ENCODE results near the gene C1GALT1. TPM values are rescaled to one million over a fixed set of nuclear protein-coding genes. Genes with fewer than 3 reads are reported as not detected.

Gene C1GALT1
- total RNA-seq, 1 donor from 2014 or later: 15.6 TPM

- TF ChIP-seq, protein P1, sequence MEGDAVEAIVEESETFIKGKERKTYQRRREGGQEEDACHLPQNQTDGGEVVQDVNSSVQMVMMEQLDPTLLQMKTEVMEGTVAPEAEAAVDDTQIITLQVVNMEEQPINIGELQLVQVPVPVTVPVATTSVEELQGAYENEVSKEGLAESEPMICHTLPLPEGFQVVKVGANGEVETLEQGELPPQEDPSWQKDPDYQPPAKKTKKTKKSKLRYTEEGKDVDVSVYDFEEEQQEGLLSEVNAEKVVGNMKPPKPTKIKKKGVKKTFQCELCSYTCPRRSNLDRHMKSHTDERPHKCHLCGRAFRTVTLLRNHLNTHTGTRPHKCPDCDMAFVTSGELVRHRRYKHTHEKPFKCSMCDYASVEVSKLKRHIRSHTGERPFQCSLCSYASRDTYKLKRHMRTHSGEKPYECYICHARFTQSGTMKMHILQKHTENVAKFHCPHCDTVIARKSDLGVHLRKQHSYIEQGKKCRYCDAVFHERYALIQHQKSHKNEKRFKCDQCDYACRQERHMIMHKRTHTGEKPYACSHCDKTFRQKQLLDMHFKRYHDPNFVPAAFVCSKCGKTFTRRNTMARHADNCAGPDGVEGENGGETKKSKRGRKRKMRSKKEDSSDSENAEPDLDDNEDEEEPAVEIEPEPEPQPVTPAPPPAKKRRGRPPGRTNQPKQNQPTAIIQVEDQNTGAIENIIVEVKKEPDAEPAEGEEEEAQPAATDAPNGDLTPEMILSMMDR (conservative IDR thresholded peaks at IDR 0.05): no peak
- Mint-ChIP-seq H3K4me1 (peaks cover 10% of the 10 kb centered on the region), H3K27me3 (ENCODE audit: low read depth) (no peaks in the 10 kb centered on the region), H3K36me3 (ENCODE audit: low read depth) (no peaks in the 10 kb centered on the region), H3K4me3 (no peak overlapping the region), H3K9me3 (peaks cover 7% of the 10 kb centered on the region), H3K27ac (ENCODE audit: unreplicated experiment) (no peak overlapping the region)
- no peak for DNase-seq (ENCODE audit: low read depth, low spot score)
These were observed 8.2 kb upstream of the C1GALT1 start for GRCh38 chr7:7173956-7174632.

DNA sequence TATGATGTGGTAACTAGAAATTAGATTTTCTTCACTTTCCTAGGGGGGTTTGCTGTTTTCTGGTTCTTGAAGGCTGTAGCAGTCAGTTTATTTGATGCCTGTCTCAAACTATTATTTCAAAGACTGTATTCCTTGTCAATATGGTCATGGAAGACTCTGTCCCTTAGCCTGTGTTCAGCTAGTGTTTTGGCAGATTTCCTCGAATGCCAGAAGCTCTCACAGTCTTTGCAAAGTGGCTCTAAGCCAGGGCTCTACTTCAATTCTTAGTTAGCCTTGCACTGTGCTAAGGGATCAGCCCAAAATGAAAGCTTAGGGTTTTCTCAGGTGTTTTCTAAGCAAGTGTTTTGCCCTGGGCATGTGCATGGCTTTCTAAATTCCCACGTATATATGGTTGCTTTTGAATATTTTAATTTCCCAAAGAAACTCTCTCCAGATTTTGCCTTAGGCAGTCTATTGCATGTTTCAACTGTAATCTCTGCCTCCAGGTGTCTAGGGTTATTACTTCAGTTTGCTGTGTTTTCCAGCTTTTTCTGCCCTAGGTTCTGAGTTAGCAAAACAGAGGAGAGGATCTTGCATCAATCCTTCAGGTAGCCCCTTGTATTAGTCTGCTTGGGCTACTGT, 7.2 kb upstream of the C1GALT1 start:
- TF ChIP-seq, protein P1 (conservative IDR thresholded peaks at IDR 0.05): no peak
- H3K4me3 Mint-ChIP-seq: no peak overlapping the region
- no peaks in the 10 kb centered on the region for H3K36me3 Mint-ChIP-seq (ENCODE audit: low read depth)
- H3K9me3 Mint-ChIP-seq: peaks cover 7% of the 10 kb centered on the region
- no peak for DNase-seq (ENCODE audit: low read depth, low spot score)
- H3K27me3 Mint-ChIP-seq (ENCODE audit: low read depth): no peaks in the 10 kb centered on the region
- no peak overlapping the region for H3K27ac Mint-ChIP-seq (ENCODE audit: unreplicated experiment)
- H3K4me1 Mint-ChIP-seq: peaks cover 10% of the 10 kb centered on the region

GRCh38 chr7:7176406-7177043, 5.8 kb upstream of the C1GALT1 start:
- Mint-ChIP-seq H3K4me3 (no peak overlapping the region), H3K9me3 (peaks cover 7% of the 10 kb centered on the region), H3K27ac (ENCODE audit: unreplicated experiment) (peak overlapping the region; percentile 0), H3K4me1 (peaks cover 14% of the 10 kb centered on the region), H3K27me3 (ENCODE audit: low read depth) (no peaks in the 10 kb centered on the region), H3K36me3 (ENCODE audit: low read depth) (no peaks in the 10 kb centered on the region)
- TF ChIP-seq, protein P1 (conservative IDR thresholded peaks at IDR 0.05): no peak
- DNase-seq (ENCODE audit: low read depth, low spot score): no peak

DNA sequence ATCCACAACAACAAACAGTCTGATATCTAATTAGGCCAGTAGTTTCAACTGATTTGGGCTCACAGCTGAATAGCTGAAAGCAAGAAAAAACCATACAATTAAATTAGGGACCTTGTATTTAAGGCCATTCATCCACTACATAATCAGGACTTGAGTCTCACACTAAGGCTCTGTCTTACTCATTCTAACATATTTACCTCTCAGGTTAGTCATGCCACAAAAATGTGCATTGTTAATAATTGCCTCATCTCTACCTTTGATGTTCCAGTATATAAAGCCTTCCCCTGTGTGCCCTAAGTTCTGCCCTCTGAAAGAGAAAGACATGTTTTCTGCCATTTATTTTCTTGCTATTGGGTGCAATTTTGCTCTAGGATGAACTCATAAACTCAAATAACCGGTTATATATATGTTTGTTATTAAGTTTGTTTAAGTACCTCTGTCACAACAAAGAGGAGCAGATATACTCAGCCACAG, 5.3 kb upstream of the C1GALT1 start:
- H3K36me3 Mint-ChIP-seq (ENCODE audit: low read depth): no peaks in the 10 kb centered on the region
- TF ChIP-seq, protein P1 (conservative IDR thresholded peaks at IDR 0.05): no peak
- no peak overlapping the region for H3K4me3 Mint-ChIP-seq
- no peaks in the 10 kb centered on the region for H3K27me3 Mint-ChIP-seq (ENCODE audit: low read depth)
- H3K9me3 Mint-ChIP-seq: peaks cover 7% of the 10 kb centered on the region
- peaks cover 14% of the 10 kb centered on the region for H3K4me1 Mint-ChIP-seq
- DNase-seq (ENCODE audit: low read depth, low spot score): no peak
- no peak overlapping the region for H3K27ac Mint-ChIP-seq (ENCODE audit: unreplicated experiment)

GRCh38 chr7:7178081-7178480, 4.3 kb upstream of the C1GALT1 start:
- peaks cover 14% of the 10 kb centered on the region for H3K4me1 Mint-ChIP-seq
- TF ChIP-seq, protein P1 (conservative IDR thresholded peaks at IDR 0.05): no peak
- H3K36me3 Mint-ChIP-seq (ENCODE audit: low read depth): no peaks in the 10 kb centered on the region
- H3K4me3 Mint-ChIP-seq: no peak overlapping the region
- no peak overlapping the region for H3K27ac Mint-ChIP-seq (ENCODE audit: unreplicated experiment)
- no peak for DNase-seq (ENCODE audit: low read depth, low spot score)
- peaks cover 2% of the 10 kb centered on the region for H3K9me3 Mint-ChIP-seq
- H3K27me3 Mint-ChIP-seq (ENCODE audit: low read depth): no peaks in the 10 kb centered on the region
